ENCODE results near the gene LGR6.

GRCh38 chr1:202242080-202242419, 48.5 kb downstream of the LGR6 start:
- TF ChIP-seq POLR2A (IDR thresholded peaks at IDR 0.05): no peak
- TF ChIP-seq, protein P1, sequence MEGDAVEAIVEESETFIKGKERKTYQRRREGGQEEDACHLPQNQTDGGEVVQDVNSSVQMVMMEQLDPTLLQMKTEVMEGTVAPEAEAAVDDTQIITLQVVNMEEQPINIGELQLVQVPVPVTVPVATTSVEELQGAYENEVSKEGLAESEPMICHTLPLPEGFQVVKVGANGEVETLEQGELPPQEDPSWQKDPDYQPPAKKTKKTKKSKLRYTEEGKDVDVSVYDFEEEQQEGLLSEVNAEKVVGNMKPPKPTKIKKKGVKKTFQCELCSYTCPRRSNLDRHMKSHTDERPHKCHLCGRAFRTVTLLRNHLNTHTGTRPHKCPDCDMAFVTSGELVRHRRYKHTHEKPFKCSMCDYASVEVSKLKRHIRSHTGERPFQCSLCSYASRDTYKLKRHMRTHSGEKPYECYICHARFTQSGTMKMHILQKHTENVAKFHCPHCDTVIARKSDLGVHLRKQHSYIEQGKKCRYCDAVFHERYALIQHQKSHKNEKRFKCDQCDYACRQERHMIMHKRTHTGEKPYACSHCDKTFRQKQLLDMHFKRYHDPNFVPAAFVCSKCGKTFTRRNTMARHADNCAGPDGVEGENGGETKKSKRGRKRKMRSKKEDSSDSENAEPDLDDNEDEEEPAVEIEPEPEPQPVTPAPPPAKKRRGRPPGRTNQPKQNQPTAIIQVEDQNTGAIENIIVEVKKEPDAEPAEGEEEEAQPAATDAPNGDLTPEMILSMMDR (IDR thresholded peaks at IDR 0.05): no peak

Measured in gastroesophageal sphincter (tissue), 3 donors.